SW 1271 (cell line): Measurements from ENCODE around the gene ANKRA2.
"Not testable (repeated sequence)": the region's sequence is repeated elsewhere in the genome, so short reads cannot be mapped to it uniquely, and the experiment has no call there.

Source experiments
- DNase-seq, 2 experiments: peaks; one replicate each; lab custom pipeline; 2025; lab: John Stamatoyannopoulos, UW

The ANKRA2 gene

GRCh38 chr5:73550016-73550415 lies 15.4 kb downstream of the ANKRA2 start:
- no peak for DNase-seq

DNA sequence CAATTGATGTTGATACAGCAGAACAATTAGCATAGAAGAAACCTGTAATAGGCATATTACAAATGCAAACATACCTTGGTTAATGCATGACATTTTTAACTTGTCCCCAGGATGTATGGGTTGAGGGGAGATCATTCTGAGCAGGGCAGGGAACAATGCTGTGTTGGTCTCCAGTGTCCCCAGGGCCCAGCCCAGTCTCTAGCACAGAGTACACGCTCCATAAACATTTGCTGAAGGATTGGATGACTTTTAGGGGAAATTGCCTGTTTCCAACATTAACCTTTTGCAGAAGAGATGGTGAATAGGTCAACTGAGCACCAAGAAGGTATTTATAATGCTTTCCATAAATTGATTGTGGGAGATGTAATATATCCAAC lies 20.0 kb downstream of the ANKRA2 start:
- no peak for DNase-seq

DNA sequence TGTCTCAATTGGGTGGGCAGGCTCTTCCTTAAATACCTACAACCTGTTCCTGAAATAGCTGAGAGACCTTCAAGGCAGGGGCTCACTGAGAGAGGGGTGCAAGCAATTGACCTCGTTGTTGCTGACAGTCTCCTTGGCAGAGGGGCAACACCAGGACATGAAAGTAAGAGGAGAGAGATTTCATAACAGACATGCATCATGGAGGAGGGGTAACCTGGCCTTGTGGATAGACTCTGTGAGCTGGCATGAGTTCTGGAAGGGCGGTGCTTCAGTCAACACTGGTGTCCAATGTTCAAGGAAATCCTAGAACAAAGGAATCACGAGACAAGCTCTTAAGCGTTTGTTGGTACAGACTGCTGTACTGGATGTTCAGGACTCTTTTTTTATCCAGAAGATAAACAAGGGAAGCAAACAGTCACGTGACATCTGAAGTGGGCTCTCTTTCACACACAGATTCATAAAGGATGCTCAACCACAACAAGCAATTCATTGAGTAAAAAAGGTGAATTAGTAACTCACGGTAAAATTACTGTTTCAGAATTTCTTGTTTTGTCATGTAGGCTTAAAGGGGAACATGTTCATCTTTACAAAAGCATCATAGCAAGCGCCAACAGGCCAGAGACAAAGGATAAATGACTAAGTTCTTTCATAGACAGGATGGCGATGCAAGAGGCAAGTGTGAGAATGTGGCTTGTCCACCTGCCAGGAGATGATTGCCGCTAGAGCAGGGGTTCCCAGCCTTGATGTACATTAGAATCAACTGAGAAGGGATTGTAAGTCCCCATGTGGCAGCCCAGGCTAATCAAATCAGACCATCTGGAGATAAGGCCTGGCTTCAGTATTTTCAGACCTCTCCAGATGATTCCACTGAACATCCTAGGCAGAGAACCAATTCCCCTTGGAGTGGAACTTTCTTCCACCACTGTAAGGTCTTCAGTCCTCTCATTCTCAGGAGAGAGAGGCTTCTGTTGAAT lies 20.7 kb downstream of the ANKRA2 start:
- DNase-seq = no peak

- DNase-seq = no peak
These were observed 23.4 kb downstream of the ANKRA2 start for GRCh38 chr5:73542020-73542419.

DNA sequence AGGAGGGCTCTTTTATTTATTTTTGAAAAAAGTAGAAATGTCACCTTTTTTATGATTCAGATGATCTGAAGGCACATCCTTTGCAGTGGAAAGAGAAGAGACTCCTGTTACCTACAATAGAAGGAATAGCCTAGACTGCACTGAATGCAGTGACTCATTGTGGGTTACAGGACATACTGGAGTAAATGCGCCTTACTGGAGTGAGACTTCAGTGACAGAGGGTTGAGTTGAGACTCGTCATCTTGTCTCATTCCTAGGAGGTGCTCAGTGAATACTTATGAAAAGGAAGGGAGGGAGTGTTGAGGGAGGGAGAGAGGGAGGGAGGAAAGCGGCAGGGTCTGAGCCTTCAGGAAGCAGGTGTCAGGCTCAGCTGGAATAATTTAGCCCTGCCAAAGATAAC lies 25.2 kb downstream of the ANKRA2 start:
- no peak for DNase-seq

- no peak for DNase-seq
These were observed 25.7 kb downstream of the ANKRA2 start for GRCh38 chr5:73539730-73540129.

- DNase-seq = no peak
These were observed 30.5 kb downstream of the ANKRA2 start for GRCh38 chr5:73534971-73535370.

- no peak for DNase-seq
These were observed 31.3 kb downstream of the ANKRA2 start for GRCh38 chr5:73534011-73534644.

GRCh38 chr5:73532195-73532594 lies 33.2 kb downstream of the ANKRA2 start:
- DNase-seq = no peak

GRCh38 chr5:73531356-73531755 lies 34.1 kb downstream of the ANKRA2 start:
- no peak for DNase-seq

GRCh38 chr5:73529081-73529480 lies 36.4 kb downstream of the ANKRA2 start:
- no peak for DNase-seq

DNA sequence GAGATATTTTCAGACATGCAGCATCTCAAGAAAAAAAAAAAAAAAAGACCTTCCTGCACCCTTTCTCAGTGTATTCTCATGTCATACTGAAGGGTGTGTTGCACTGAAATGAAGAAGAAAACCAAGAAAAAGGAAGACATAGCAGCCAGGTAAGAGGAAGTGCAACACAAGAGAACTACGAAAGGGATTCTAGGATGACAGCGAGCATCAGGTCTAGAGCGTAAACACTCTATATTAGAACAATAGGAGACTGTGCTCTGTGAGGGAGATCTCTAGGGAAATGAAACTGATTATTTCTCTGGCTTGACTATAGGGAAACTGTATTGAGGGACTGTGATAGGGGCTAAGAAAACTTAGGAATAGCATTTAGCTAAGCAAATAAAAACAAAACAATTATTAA lies 37.2 kb downstream of the ANKRA2 start:
- DNase-seq = no peak

DNA sequence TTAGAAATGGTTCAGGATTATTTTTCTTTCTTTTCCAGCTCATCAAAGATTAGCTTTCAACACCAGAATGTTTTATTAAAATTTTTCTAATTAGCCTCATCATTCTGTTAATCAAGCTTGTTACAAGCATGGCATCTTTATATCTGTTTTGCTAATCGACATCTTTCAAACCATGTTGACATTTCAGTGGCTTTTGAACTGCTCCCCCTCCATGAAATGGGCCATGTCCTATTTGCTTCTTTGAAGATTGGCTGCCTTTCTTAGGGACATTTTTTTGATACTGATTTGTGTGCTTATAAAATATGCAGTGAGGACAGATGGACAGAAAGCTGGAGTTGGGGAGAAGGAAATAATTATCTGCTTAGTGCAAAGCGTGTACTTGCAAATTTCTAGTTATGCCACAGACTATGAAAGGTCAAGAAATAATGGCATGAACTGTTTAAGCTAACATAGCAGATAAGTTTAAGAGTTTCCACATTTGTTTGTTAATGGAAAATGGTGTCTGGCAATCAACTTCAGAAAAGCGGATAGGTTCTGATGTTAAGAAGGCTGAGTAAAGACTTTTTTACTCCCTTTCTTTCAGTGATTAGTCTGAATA lies 39.7 kb downstream of the ANKRA2 start:
- no peak for DNase-seq

DNA sequence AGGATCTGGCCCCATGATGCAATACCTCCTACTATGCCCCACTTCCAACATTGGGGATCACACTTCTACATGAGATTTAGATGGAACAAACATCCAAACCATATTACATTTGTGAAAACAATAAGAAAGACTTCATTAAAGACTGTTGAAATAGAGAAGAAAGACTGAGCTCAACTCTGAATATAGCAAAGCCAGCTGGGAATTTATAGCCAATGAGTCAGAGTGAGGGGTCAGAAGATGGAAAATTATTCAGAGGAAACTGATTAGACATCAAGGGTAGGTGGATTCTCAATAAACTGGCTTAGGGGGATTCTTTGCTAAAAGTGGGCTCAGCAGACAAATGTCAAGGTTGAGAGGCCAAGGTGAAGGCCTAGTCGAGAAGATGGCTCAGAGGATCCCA lies 41.6 kb downstream of the ANKRA2 start:
- no peak for DNase-seq

- DNase-seq = no peak
These were observed 42.5 kb downstream of the ANKRA2 start for GRCh38 chr5:73522989-73523388.

GRCh38 chr5:73519531-73520283 lies 45.7 kb downstream of the ANKRA2 start:
- DNase-seq = peak; percentile 65 to 88

DNA sequence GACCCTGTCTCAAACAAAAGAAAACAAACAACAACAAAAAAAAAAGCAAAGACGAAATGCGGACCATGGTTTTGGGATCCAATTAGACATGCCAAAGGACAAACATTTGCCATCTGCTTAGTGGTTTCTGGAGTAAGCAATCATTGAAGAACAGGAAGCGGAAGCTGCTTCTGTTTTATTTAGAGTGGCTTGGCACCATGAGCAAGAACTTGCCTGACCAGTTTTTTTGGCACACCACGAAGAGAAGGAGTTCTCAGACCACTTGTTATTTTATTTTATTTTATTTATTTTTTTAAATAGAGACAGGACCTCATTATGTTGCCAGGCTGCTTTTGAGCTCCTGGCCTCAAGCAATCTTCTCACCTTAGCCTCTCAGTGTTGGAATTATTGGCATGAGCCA lies 50.2 kb downstream of the ANKRA2 start:
- DNase-seq = no peak

- DNase-seq = no peak
These were observed 51.0 kb downstream of the ANKRA2 start for GRCh38 chr5:73514418-73514817.

GRCh38 chr5:73513996-73514395 lies 51.4 kb downstream of the ANKRA2 start:
- no peak for DNase-seq

GRCh38 chr5:73508521-73508920 lies 56.9 kb downstream of the ANKRA2 start:
- not testable (repeated sequence) for DNase-seq

- no peak for DNase-seq
These were observed 58.4 kb downstream of the ANKRA2 start for GRCh38 chr5:73507062-73507461.

GRCh38 chr5:73506459-73506955 lies 58.9 kb downstream of the ANKRA2 start:
- DNase-seq = no peak
